WTC11 (cell line): Measurements from ENCODE around the gene PIAS2. TPM values are rescaled to one million over a fixed set of nuclear protein-coding genes. Genes with fewer than 3 reads are reported as not detected.

Experiments
- ARID4B ChIP-seq: sonication (generic); formaldehyde crosslinking; IDR thresholded peaks from 2 replicates; pipeline ENCODE4 v1.8.0; 2023; ENCODE audit warnings: missing genetic modification reagents, mild to moderate bottlenecking, borderline replicate concordance
- CBFB ChIP-seq: sonication (generic); formaldehyde crosslinking; IDR thresholded peaks from 2 replicates; pipeline ENCODE4 v1.8.1; 2022; ENCODE audit warnings: mild to moderate bottlenecking, low read depth, missing genetic modification reagents
- CREM ChIP-seq: sonication (generic); formaldehyde crosslinking; IDR thresholded peaks from 2 replicates; pipeline ENCODE4 v1.8.1; 2022; ENCODE audit warnings: mild to moderate bottlenecking, missing genetic modification reagents, moderate library complexity
- ELF4 ChIP-seq: sonication (generic); formaldehyde crosslinking; IDR thresholded peaks from 2 replicates; pipeline ENCODE4 v1.8.1; 2022; ENCODE audit warnings: low read depth, mild to moderate bottlenecking, moderate library complexity, missing genetic modification reagents
- EMX1 ChIP-seq: fragments of 250-450 bp; sonication (Bioruptor Pico); IDR thresholded peaks from 2 replicates; pipeline ENCODE4 v1.8.0; 2021; ENCODE audit warnings: mild to moderate bottlenecking
- FOXK1 ChIP-seq: sonication (generic); formaldehyde crosslinking; IDR thresholded peaks from 2 replicates; pipeline ENCODE4 v1.8.0; 2022; ENCODE audit warnings: mild to moderate bottlenecking, moderate library complexity, missing genetic modification reagents
- GRHL2 ChIP-seq: fragments of 250-450 bp; sonication (Bioruptor Pico); IDR thresholded peaks from 2 replicates; pipeline ENCODE4 v1.8.0; 2022; ENCODE audit warnings: mild to moderate bottlenecking, moderate library complexity; ENCODE audit not compliant: insufficient replicate concordance, severe bottlenecking
- HMGA2 ChIP-seq: fragments of 250-450 bp; sonication (Bioruptor Pico); IDR thresholded peaks from 2 replicates; pipeline ENCODE4 v1.4.0; 2021; ENCODE audit warnings: mild to moderate bottlenecking, moderate library complexity
- IRF2 ChIP-seq: sonication (generic); formaldehyde crosslinking; IDR thresholded peaks from 2 replicates; pipeline ENCODE4 v1.8.0; 2022; ENCODE audit warnings: low read depth, missing genetic modification reagents, borderline replicate concordance
- MAX ChIP-seq: sonication (generic); formaldehyde crosslinking; IDR thresholded peaks from 2 replicates; pipeline ENCODE4 v1.8.0; 2022; ENCODE audit warnings: mild to moderate bottlenecking, missing genetic modification reagents
- PRDM15 ChIP-seq: sonication (generic); formaldehyde crosslinking; IDR thresholded peaks from 2 replicates; pipeline ENCODE4 v1.8.0; 2022; ENCODE audit warnings: missing genetic modification reagents
- RORB ChIP-seq: fragments of 250-450 bp; sonication (Bioruptor Pico); IDR thresholded peaks from 2 replicates; pipeline ENCODE4 v1.9.0; 2021; ENCODE audit warnings: mild to moderate bottlenecking
- TP53 ChIP-seq: sonication (generic); formaldehyde crosslinking; IDR thresholded peaks from 2 replicates; pipeline ENCODE4 v1.8.1; 2023; ENCODE audit warnings: mild to moderate bottlenecking, missing genetic modification reagents
- ZNF138 ChIP-seq: sonication (generic); formaldehyde crosslinking; conservative IDR thresholded peaks from 2 replicates; pipeline ENCODE4 v1.8.1; 2022; ENCODE audit warnings: mild to moderate bottlenecking, moderate library complexity, missing genetic modification reagents
- ZNF317 ChIP-seq: sonication (generic); formaldehyde crosslinking; IDR thresholded peaks from 2 replicates; pipeline ENCODE4 v1.8.1; 2023; ENCODE audit warnings: low read depth, mild to moderate bottlenecking, moderate library complexity, missing genetic modification reagents, borderline replicate concordance
- ZNF671 ChIP-seq: fragments of 250-450 bp; sonication (Bioruptor Pico); IDR thresholded peaks from 2 replicates; pipeline ENCODE4 v1.8.0; 2021; ENCODE audit warnings: mild to moderate bottlenecking
- total RNA-seq: library from RNA; stranded (reverse); gene quantifications from 3 replicates; pipeline ENCODE4 v1.2.3, GENCODE V29; 2021
- TF ChIP-seq, protein P1 (sequence below): sonication (generic); formaldehyde crosslinking; IDR thresholded peaks from 2 replicates; pipeline ENCODE4 v1.8.0; 2022; ENCODE audit warnings: mild to moderate bottlenecking, missing genetic modification reagents
- TF ChIP-seq, protein P2 (sequence below): sonication (generic); formaldehyde crosslinking; IDR thresholded peaks from 2 replicates; pipeline ENCODE4 v1.8.1; 2023; ENCODE audit warnings: mild to moderate bottlenecking, missing genetic modification reagents
- TF ChIP-seq, protein P3 (sequence below): sonication (generic); formaldehyde crosslinking; IDR thresholded peaks from 2 replicates; pipeline ENCODE4 v1.8.1; 2022; ENCODE audit warnings: mild to moderate bottlenecking, moderate library complexity, missing genetic modification reagents
- TF ChIP-seq, protein P4 (sequence below): fragments of 200-600 bp; IDR thresholded peaks from 2 replicates; pipeline ENCODE4 v1.8.0; 2022; ENCODE audit warnings: antibody characterized with exemption
- TF ChIP-seq, protein P5 (sequence below): sonication (generic); formaldehyde crosslinking; IDR thresholded peaks from 2 replicates; pipeline ENCODE4 v1.8.1; 2022; ENCODE audit warnings: mild to moderate bottlenecking, missing genetic modification reagents, moderate library complexity, borderline replicate concordance

Gene PIAS2
- total RNA-seq, 1 experiment from 2014 or later: 50.7 TPM

DNA sequence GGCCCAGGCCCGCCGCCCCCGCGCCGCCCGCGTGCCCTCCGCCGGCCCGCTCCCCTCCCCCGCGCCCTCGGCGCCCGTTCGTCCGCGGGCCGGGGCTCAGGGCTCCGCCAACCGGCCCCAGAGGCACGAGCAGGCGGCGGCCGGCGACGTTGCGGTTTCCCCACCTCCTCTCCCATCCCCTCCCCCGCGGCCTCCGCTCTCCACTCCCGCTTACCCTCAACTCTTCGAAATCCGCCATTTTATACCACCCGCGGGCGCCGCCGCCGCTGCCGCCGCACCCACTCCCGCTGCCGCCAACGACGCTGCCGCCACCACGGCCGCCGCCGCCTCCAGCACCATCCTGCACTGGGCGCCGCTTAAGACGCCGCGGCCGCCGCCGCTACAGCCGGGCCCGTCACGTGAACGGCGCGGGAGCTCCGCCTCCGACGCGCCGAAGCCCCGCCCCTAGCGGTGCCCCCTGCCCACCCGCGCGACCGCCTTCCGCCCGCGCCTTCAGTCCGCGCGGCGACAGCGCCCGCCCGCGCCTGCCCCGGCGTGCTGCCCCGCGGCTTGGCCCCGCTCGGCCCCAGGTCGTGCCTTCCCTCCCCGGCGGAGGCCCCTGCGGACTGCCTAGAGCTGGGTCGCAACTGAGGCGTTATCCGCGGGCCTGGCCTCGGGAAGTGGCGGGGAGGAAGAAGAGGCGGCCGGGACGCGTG lies at the start of gene PIAS2, which contains the start of gene KATNAL2 (continued):
- TF ChIP-seq, protein P1, sequence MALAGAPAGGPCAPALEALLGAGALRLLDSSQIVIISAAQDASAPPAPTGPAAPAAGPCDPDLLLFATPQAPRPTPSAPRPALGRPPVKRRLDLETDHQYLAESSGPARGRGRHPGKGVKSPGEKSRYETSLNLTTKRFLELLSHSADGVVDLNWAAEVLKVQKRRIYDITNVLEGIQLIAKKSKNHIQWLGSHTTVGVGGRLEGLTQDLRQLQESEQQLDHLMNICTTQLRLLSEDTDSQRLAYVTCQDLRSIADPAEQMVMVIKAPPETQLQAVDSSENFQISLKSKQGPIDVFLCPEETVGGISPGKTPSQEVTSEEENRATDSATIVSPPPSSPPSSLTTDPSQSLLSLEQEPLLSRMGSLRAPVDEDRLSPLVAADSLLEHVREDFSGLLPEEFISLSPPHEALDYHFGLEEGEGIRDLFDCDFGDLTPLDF (CRISPR knock-in tag): no peak
- peak; percentile 76; the same call in 1 of the 2 replicates for TF ChIP-seq CREM (CRISPR knock-in tag)
- TF ChIP-seq ZNF671: no peak
- peak; percentile 77; the same call in 1 of the 2 replicates for TF ChIP-seq TP53 (CRISPR knock-in tag)
- 0 out of 2 replicates have a peak, but pooled peaks have one; percentile 28 for TF ChIP-seq ZNF138 (CRISPR knock-in tag)
- TF ChIP-seq, protein P2, sequence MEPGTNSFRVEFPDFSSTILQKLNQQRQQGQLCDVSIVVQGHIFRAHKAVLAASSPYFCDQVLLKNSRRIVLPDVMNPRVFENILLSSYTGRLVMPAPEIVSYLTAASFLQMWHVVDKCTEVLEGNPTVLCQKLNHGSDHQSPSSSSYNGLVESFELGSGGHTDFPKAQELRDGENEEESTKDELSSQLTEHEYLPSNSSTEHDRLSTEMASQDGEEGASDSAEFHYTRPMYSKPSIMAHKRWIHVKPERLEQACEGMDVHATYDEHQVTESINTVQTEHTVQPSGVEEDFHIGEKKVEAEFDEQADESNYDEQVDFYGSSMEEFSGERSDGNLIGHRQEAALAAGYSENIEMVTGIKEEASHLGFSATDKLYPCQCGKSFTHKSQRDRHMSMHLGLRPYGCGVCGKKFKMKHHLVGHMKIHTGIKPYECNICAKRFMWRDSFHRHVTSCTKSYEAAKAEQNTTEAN (CRISPR knock-in tag): peak; percentile 80
- peak; percentile 44; the same call in 1 of the 2 replicates for TF ChIP-seq FOXK1 (CRISPR knock-in tag)
- TF ChIP-seq, protein P3, sequence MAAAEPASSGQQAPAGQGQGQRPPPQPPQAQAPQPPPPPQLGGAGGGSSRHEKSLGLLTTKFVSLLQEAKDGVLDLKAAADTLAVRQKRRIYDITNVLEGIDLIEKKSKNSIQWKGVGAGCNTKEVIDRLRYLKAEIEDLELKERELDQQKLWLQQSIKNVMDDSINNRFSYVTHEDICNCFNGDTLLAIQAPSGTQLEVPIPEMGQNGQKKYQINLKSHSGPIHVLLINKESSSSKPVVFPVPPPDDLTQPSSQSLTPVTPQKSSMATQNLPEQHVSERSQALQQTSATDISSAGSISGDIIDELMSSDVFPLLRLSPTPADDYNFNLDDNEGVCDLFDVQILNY (CRISPR knock-in tag): peak; percentile 47; the same call in 1 of the 2 replicates
- TF ChIP-seq GRHL2 (CRISPR knock-in tag): no peak
- TF ChIP-seq MAX (CRISPR knock-in tag): no peak; the same call in 1 of the 2 replicates
- TF ChIP-seq ELF4 (CRISPR knock-in tag): no peak
- TF ChIP-seq CBFB (CRISPR knock-in tag): peak; percentile 87; the same call in 1 of the 2 replicates
- TF ChIP-seq ZNF317: no peak
- TF ChIP-seq HMGA2 (CRISPR knock-in tag): no peak
- TF ChIP-seq PRDM15 (CRISPR knock-in tag): no peak
- TF ChIP-seq IRF2 (CRISPR knock-in tag): no peak
- peak; percentile 49; the same call in 1 of the 2 replicates for TF ChIP-seq EMX1 (CRISPR knock-in tag)
- TF ChIP-seq ARID4B: no peak
- TF ChIP-seq RORB (CRISPR knock-in tag): no peak
- TF ChIP-seq, protein P4, sequence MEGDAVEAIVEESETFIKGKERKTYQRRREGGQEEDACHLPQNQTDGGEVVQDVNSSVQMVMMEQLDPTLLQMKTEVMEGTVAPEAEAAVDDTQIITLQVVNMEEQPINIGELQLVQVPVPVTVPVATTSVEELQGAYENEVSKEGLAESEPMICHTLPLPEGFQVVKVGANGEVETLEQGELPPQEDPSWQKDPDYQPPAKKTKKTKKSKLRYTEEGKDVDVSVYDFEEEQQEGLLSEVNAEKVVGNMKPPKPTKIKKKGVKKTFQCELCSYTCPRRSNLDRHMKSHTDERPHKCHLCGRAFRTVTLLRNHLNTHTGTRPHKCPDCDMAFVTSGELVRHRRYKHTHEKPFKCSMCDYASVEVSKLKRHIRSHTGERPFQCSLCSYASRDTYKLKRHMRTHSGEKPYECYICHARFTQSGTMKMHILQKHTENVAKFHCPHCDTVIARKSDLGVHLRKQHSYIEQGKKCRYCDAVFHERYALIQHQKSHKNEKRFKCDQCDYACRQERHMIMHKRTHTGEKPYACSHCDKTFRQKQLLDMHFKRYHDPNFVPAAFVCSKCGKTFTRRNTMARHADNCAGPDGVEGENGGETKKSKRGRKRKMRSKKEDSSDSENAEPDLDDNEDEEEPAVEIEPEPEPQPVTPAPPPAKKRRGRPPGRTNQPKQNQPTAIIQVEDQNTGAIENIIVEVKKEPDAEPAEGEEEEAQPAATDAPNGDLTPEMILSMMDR: no peak
- TF ChIP-seq, protein P5, sequence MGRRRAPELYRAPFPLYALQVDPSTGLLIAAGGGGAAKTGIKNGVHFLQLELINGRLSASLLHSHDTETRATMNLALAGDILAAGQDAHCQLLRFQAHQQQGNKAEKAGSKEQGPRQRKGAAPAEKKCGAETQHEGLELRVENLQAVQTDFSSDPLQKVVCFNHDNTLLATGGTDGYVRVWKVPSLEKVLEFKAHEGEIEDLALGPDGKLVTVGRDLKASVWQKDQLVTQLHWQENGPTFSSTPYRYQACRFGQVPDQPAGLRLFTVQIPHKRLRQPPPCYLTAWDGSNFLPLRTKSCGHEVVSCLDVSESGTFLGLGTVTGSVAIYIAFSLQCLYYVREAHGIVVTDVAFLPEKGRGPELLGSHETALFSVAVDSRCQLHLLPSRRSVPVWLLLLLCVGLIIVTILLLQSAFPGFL: no peak
